Measurements from ENCODE around the gene ORMDL2. TPM values are rescaled to one million over a fixed set of nuclear protein-coding genes. Genes with fewer than 3 reads are reported as not detected.

ORMDL2 gene
- total and polyA plus RNA-seq, 4 donors, result 22.4 to 98.1 (median 81.9) TPM

GRCh38 chr12:55829967-55830600 lies 12.2 kb downstream of the ORMDL2 start:
- WGBS, 2 donors, result 0 to 1% methylated on average over 34 to 37 of the region's 37 CpGs

GRCh38 chr12:55830601-55831446 lies 13.0 kb downstream of the ORMDL2 start:
- 4% methylated on average over 23 of the region's 23 CpGs for WGBS, 2 donors

More at GRCh38 chr12:55829967-55830600, 12.2 kb downstream of the ORMDL2 start:
- DNase-seq (peak in 1 of 3 donors; percentile 71), ATAC-seq (ENCODE audit: insufficient read depth, low FRiP score) (peak; percentile 17)
- H3K9me3 ChIP-seq (ENCODE audit: control insufficient read depth in 4 of 4, insufficient read depth in 3 of 4, low read length in 3 of 4), result no peaks in the 10 kb centered on the region
- H3K4me3 ChIP-seq, result peak overlapping the region; percentile 73
- H3K36me3 ChIP-seq (ENCODE audit: control insufficient read depth in 4 of 4, insufficient read depth in 4 of 4, low read length in 4 of 4), result peaks cover 0 to 9% (median 5%) of the 10 kb centered on the region in 4 donors
- no peak for TF ChIP-seq CTCF (IDR thresholded peaks at IDR 0.05; ENCODE audit: control extremely low read depth, extremely low read depth)
- no peaks in the 10 kb centered on the region for H3K27me3 ChIP-seq (ENCODE audit: control insufficient read depth in 3 of 3, insufficient read depth in 3 of 3, low read length in 2 of 3)
- peak overlapping the region; percentile 97 to 98 for H3K9ac ChIP-seq (ENCODE audit: insufficient read depth in 1 of 2, low read length in 2 of 2)
- H3K27ac ChIP-seq (ENCODE audit: low read depth in 1 of 2, low read length in 1 of 2), result peak overlapping the region; percentile 84 to 92
- peaks cover 0 to 31% (median 15%) of the 10 kb centered on the region in 5 donors for H3K4me1 ChIP-seq (ENCODE audit: control insufficient read depth in 5 of 5, insufficient read depth in 5 of 5, low read length in 5 of 5)

GRCh38 chr12:55831447-55831815 lies 13.6 kb downstream of the ORMDL2 start:
- 7 to 23% methylated on average over 1 of the region's 1 CpG for WGBS, 2 donors
- Histone ChIP-seq H3K9ac (ENCODE audit: insufficient read depth in 1 of 2, low read length in 2 of 2) (peak overlapping the region; percentile 97 to 98), H3K27me3 (ENCODE audit: control insufficient read depth in 3 of 3, insufficient read depth in 3 of 3, low read length in 2 of 3) (no peaks in the 10 kb centered on the region), H3K9me3 (ENCODE audit: control insufficient read depth in 4 of 4, insufficient read depth in 3 of 4, low read length in 3 of 4) (no peaks in the 10 kb centered on the region), H3K4me3 (peak overlapping the region; percentile 73), H3K27ac (ENCODE audit: low read depth in 1 of 2, low read length in 1 of 2) (peak overlapping the region; percentile 84 to 92), H3K4me1 (ENCODE audit: control insufficient read depth in 5 of 5, insufficient read depth in 5 of 5, low read length in 5 of 5) (peaks cover 0 to 31% (median 15%) of the 10 kb centered on the region in 5 donors), H3K36me3 (ENCODE audit: control insufficient read depth in 4 of 4, insufficient read depth in 4 of 4, low read length in 4 of 4) (peaks cover 0 to 11% (median 4%) of the 10 kb centered on the region in 4 donors)
- TF ChIP-seq CTCF (IDR thresholded peaks at IDR 0.05; ENCODE audit: control extremely low read depth, extremely low read depth), result no peak
- ATAC-seq (ENCODE audit: insufficient read depth, low FRiP score), result no peak
- peak in 1 of 3 donors; percentile 22 for DNase-seq

More at GRCh38 chr12:55830601-55831446, 13.0 kb downstream of the ORMDL2 start:
- Histone ChIP-seq H3K36me3 (ENCODE audit: control insufficient read depth in 4 of 4, insufficient read depth in 4 of 4, low read length in 4 of 4) (peaks cover 0 to 11% (median 4%) of the 10 kb centered on the region in 4 donors), H3K9me3 (ENCODE audit: control insufficient read depth in 4 of 4, insufficient read depth in 3 of 4, low read length in 3 of 4) (no peaks in the 10 kb centered on the region), H3K27me3 (ENCODE audit: control insufficient read depth in 3 of 3, insufficient read depth in 3 of 3, low read length in 2 of 3) (no peaks in the 10 kb centered on the region), H3K4me3 (peak overlapping the region; percentile 73), H3K27ac (ENCODE audit: low read depth in 1 of 2, low read length in 1 of 2) (peak overlapping the region; percentile 84 to 92), H3K4me1 (ENCODE audit: control insufficient read depth in 5 of 5, insufficient read depth in 5 of 5, low read length in 5 of 5) (peaks cover 0 to 31% (median 15%) of the 10 kb centered on the region in 5 donors), H3K9ac (ENCODE audit: insufficient read depth in 1 of 2, low read length in 2 of 2) (peak overlapping the region; percentile 97 to 98)
- peak; percentile 31 for ATAC-seq (ENCODE audit: insufficient read depth, low FRiP score)
- DNase-seq, result peak; percentile 92 to 94 (median 92)
- no peak for TF ChIP-seq CTCF (IDR thresholded peaks at IDR 0.05; ENCODE audit: control extremely low read depth, extremely low read depth)
